Activated CD4-positive, alpha-beta T cell treated with anti-CD3 and anti-CD28 coated beads, Interleukin-2, amount 50 U/mL, for 1 hour (primary cell): ENCODE results near the gene NOTCH1.
A peak's percentile ranks its signal among the peaks of the same experiment; 100 is the strongest.

ENCODE experiments used
- DNase-seq: peaks from one replicate; pipeline ENCODE4 v3.0.0-alpha.2; 2020

The NOTCH1 gene

GRCh38 chr9:136513191-136513590 is 32.7 kb downstream of the NOTCH1 start:
- DNase-seq: no peak

GRCh38 chr9:136512651-136513071 is 33.2 kb downstream of the NOTCH1 start:
- DNase-seq: peak; percentile 43

GRCh38 chr9:136511670-136512592 is 33.9 kb downstream of the NOTCH1 start:
- no peak for DNase-seq

GRCh38 chr9:136511144-136511669 is 34.6 kb downstream of the NOTCH1 start:
- no peak for DNase-seq

GRCh38 chr9:136510561-136510960 is 35.3 kb downstream of the NOTCH1 start:
- DNase-seq: no peak

GRCh38 chr9:136509549-136509948 is 36.3 kb downstream of the NOTCH1 start:
- DNase-seq: no peak

- no peak for DNase-seq
Measured at GRCh38 chr9:136508729-136509500, 36.9 kb downstream of the NOTCH1 start.

- DNase-seq: no peak
Measured at GRCh38 chr9:136507992-136508375, 37.9 kb downstream of the NOTCH1 start.

GRCh38 chr9:136507221-136507991 is 38.4 kb downstream of the NOTCH1 start:
- no peak for DNase-seq

GRCh38 chr9:136506425-136506824 is 39.4 kb downstream of the NOTCH1 start:
- no peak for DNase-seq

GRCh38 chr9:136505406-136506403 is 40.1 kb downstream of the NOTCH1 start:
- DNase-seq: no peak

GRCh38 chr9:136504512-136505348 is 41.1 kb downstream of the NOTCH1 start:
- DNase-seq: no peak

GRCh38 chr9:136502940-136503550 is 42.8 kb downstream of the NOTCH1 start:
- no peak for DNase-seq

- DNase-seq: no peak
Measured at GRCh38 chr9:136502196-136502595, 43.7 kb downstream of the NOTCH1 start.

- no peak for DNase-seq
Measured at GRCh38 chr9:136501686-136502085, 44.2 kb downstream of the NOTCH1 start.

- DNase-seq: no peak
Measured at GRCh38 chr9:136499935-136500910, 45.6 kb downstream of the NOTCH1 start.

- no peak for DNase-seq
Measured at GRCh38 chr9:136499071-136499934, 46.5 kb downstream of the NOTCH1 start.
